GM12878 (cell line): ENCODE measurements around the gene TRIM37. TPM values are rescaled to one million over a fixed set of nuclear protein-coding genes. Genes with fewer than 3 reads are reported as not detected.
A peak's percentile ranks its signal among the peaks of the same experiment; 100 is the strongest.

Experiments
- ATAC-seq: fragments of 200-7000 bp; cut with Tn5 transposase; 3 replicates; pipeline ENCODE4 v1.9.1; 2020; ENCODE audit warnings: mild to moderate bottlenecking, moderate library complexity
- BruUV-seq: library from RNA; stranded (reverse); fragments of 400-500 nt; replicated peaks from 2 replicates; lab custom pipeline; 2021; lab: Mats Ljungman, UMichigan
- CTCF ChIA-PET: fragments of 300-600 bp; sonication (Branson Sonifier 250); formaldehyde crosslinking; extraction: SDS; loops from one replicate; lab custom pipeline; 2021; ENCODE audit warnings: inconsistent platforms; lab: Yijun Ruan, JAX
- POLR2A ChIA-PET: fragments of 350-600 bp; formaldehyde crosslinking; extraction: SDS; loops from one replicate; lab custom pipeline; 2021; ENCODE audit warnings: inconsistent platforms; lab: Charles Lee
- RAD21 ChIA-PET: fragments of 300-600 bp; sonication (Branson Sonifier 250); formaldehyde crosslinking; loops from one replicate; lab custom pipeline; 2023; ENCODE audit warnings: antibody characterized with exemption; ENCODE audit not compliant: unreplicated experiment; lab: Charles Lee
- SMC1A ChIA-PET: fragments of 300-600 bp; sonication (Branson Sonifier 250); formaldehyde crosslinking; loops from one replicate; lab custom pipeline; 2023; ENCODE audit not compliant: unreplicated experiment, uncharacterized antibody; lab: Charles Lee
- DNase-seq: peaks from one replicate; pipeline ENCODE4 v3.0.0-alpha.2; 2011; ENCODE audit warnings: low read depth, low spot score
- FAIRE-seq: peaks from 3 replicates; lab custom pipeline; 2011; peaks lifted over from hg19 to GRCh38; lab: Jason Lieb, UNC
- H2AFZ ChIP-seq: 2 replicates; pipeline ENCODE4 v1.6.0; 2011; ENCODE audit warnings: low read depth, low read length, control low read depth; ENCODE audit not compliant: control insufficient read depth
- H3K27ac ChIP-seq: 2 replicates; pipeline ENCODE4 v1.5.1; 2011; ENCODE audit warnings: control low read depth; ENCODE audit not compliant: control insufficient read depth, insufficient read depth
- H3K27me3 ChIP-seq, 2 experiments: replicated peaks in 1 of 2; 2 replicates each; pipeline versions ENCODE4 v1.6.0 to v1.6.1; 2011; ENCODE audit warnings: low read length in 1 of 2; ENCODE audit not compliant: control insufficient read depth in 2 of 2, insufficient read depth in 2 of 2
- H3K36me3 ChIP-seq, 2 experiments: 2 replicates each; pipeline ENCODE4 v1.5.1; 2011; ENCODE audit warnings: low read length in 1 of 2; ENCODE audit not compliant: control insufficient read depth in 2 of 2, insufficient read depth in 2 of 2
- H3K4me1 ChIP-seq: 2 replicates; pipeline ENCODE4 v1.6.1; 2011; ENCODE audit warnings: mild to moderate bottlenecking, low read length, moderate library complexity, mixed read lengths; ENCODE audit not compliant: control insufficient read depth, insufficient read depth
- H3K4me2 ChIP-seq: 2 replicates; pipeline ENCODE4 v1.6.0; 2011; ENCODE audit warnings: control low read depth; ENCODE audit not compliant: control insufficient read depth, insufficient read depth
- H3K4me3 ChIP-seq: fragments of 200-600 bp; sonication (generic); 2 replicates; pipeline ENCODE4 v1.5.1; 2016
- H3K79me2 ChIP-seq: 2 replicates; pipeline ENCODE4 v1.6.0; 2011; ENCODE audit warnings: low read length; ENCODE audit not compliant: control insufficient read depth, insufficient read depth
- H3K9ac ChIP-seq: 2 replicates; pipeline ENCODE4 v1.8.0; 2011; ENCODE audit warnings: low read length, control low read depth, mixed read lengths; ENCODE audit not compliant: control insufficient read depth, insufficient read depth
- H3K9me3 ChIP-seq: replicated peaks from 3 replicates; pipeline ENCODE4 v1.5.1; 2011; ENCODE audit warnings: mild to moderate bottlenecking, low read length; ENCODE audit not compliant: control insufficient read depth, insufficient read depth
- H4K20me1 ChIP-seq: 2 replicates; pipeline ENCODE4 v1.6.0; 2011; ENCODE audit not compliant: control insufficient read depth, insufficient read depth
- CBX5 ChIP-seq: sonication (generic); IDR thresholded peaks from 2 replicates; pipeline ENCODE4 v1.6.1; 2016; ENCODE audit warnings: low read depth, moderate library complexity, mild to moderate bottlenecking, inconsistent platforms
- EGR1 ChIP-seq, 2 experiments: IDR thresholded peaks; 1 replicate in 1 of 2; 2 replicates in 1 of 2; pipeline ENCODE4 v1.6.1; 2011 to 2012; ENCODE audit warnings: low read depth in 2 of 2, low read length in 2 of 2, borderline replicate concordance in 1 of 2, mild to moderate bottlenecking in 1 of 2, moderate library complexity in 1 of 2
- ETV6 ChIP-seq, 2 experiments: fragments of 450-650 bp in 1 of 2; IDR thresholded peaks in 1 of 2; conservative IDR thresholded peaks in 1 of 2; 2 replicates each; pipeline ENCODE4 v1.6.1; 2014; ENCODE audit warnings: antibody characterized with exemption in 1 of 2, borderline replicate concordance in 1 of 2, low read depth in 1 of 2, mild to moderate bottlenecking in 1 of 2, moderate library complexity in 1 of 2
- EZH2 ChIP-seq: IDR thresholded peaks from 2 replicates; pipeline ENCODE4 v1.6.1; 2012; ENCODE audit warnings: low read depth, mild to moderate bottlenecking, control low read depth, inconsistent platforms, low read length, borderline replicate concordance; ENCODE audit not compliant: control insufficient read depth
- IKZF2 ChIP-seq, 2 experiments: fragments of 450-650 bp; IDR thresholded peaks; 2 replicates each; pipeline ENCODE4 v1.6.1; 2017; ENCODE audit warnings: mild to moderate bottlenecking in 2 of 2, moderate library complexity in 2 of 2
- MTA2 ChIP-seq: fragments of 450-650 bp; IDR thresholded peaks from 2 replicates; pipeline ENCODE4 v1.6.1; 2016; ENCODE audit warnings: low read depth, mild to moderate bottlenecking, moderate library complexity
- NFXL1 ChIP-seq: fragments of 450-650 bp; IDR thresholded peaks from 2 replicates; pipeline ENCODE4 v1.6.1; 2017; ENCODE audit warnings: antibody characterized with exemption, mild to moderate bottlenecking, borderline replicate concordance
- NKRF ChIP-seq: fragments of 450-650 bp; conservative IDR thresholded peaks from 2 replicates; pipeline ENCODE4 v1.6.1; 2017; ENCODE audit warnings: mild to moderate bottlenecking, moderate library complexity
- RFX5 ChIP-seq: IDR thresholded peaks from 2 replicates; pipeline ENCODE4 v1.6.1; 2011; ENCODE audit warnings: low read depth, low read length, improper control_type of control experiment
- RUNX3 ChIP-seq: IDR thresholded peaks from 2 replicates; pipeline ENCODE4 v1.6.1; 2012; ENCODE audit warnings: low read length, inconsistent platforms
- SIX5 ChIP-seq: IDR thresholded peaks from 2 replicates; pipeline ENCODE4 v1.6.1; 2011; ENCODE audit warnings: mild to moderate bottlenecking, low read depth, low read length, moderate library complexity; ENCODE audit not compliant: severe bottlenecking
- SUPT20H ChIP-seq: IDR thresholded peaks from 2 replicates; pipeline ENCODE4 v1.6.1; 2011; ENCODE audit warnings: low read depth, mild to moderate bottlenecking, low read length, moderate library complexity, borderline replicate concordance; ENCODE audit not compliant: control insufficient read depth
- TBL1XR1 ChIP-seq: IDR thresholded peaks from 2 replicates; pipeline ENCODE4 v1.6.1; 2012; ENCODE audit warnings: low read depth, low read length, improper control_type of control experiment
- YY1 ChIP-seq: IDR thresholded peaks from 2 replicates; pipeline ENCODE4 v1.6.1; 2011; ENCODE audit warnings: low read depth, mild to moderate bottlenecking, low read length
- ZBED1 ChIP-seq: IDR thresholded peaks from 2 replicates; pipeline ENCODE4 v1.6.1; 2016; ENCODE audit warnings: borderline replicate concordance
- ZNF207 ChIP-seq: fragments of 450-650 bp; IDR thresholded peaks from 2 replicates; pipeline ENCODE4 v1.6.1; 2014; ENCODE audit warnings: antibody characterized with exemption, mild to moderate bottlenecking, borderline replicate concordance
- ZNF384 ChIP-seq: IDR thresholded peaks from 2 replicates; pipeline ENCODE4 v1.6.1; 2012; ENCODE audit warnings: low read depth, mild to moderate bottlenecking, low read length, improper control_type of control experiment, borderline replicate concordance
- WGBS: methylation state at CpG from one replicate; pipeline ENCODE4 v1.1.6; 2016; ENCODE audit warnings: low lambda C conversion rate; ENCODE audit not compliant: insufficient replicate concordance, insufficient coverage; ENCODE audit errors: missing lambda C conversion rate; 5-methylcytosine and 5-hydroxymethylcytosine counted together
- in situ Hi-C: fragments of 300-500 bp; cut with MboI; formaldehyde crosslinking; loops from 9 replicates; pipeline ENCODE4 v1.14.3; 2018; ENCODE audit warnings: mixed read lengths
- intact Hi-C: fragments of 100-400 bp; cut with micrococcal nuclease; formaldehyde crosslinking; loops from one replicate; pipeline ENCODE4 v1.14.2; 2022; ENCODE audit not compliant: unreplicated experiment
- polyA plus RNA-seq, 11 experiments: library from polyadenylated mRNA; depleted of rRNA in 4 of 11; unstranded in 6 of 11; stranded (reverse) in 5 of 11; fragments of >200 nt; fragmentation: Nextera tagmentation in 4 of 11; fragmentation: Illumina TruSeq in 1 of 11; extraction: Ambion mirVana in 4 of 11; extraction: Trizol in 1 of 11; gene quantifications; 1 replicate in 1 of 11; 2 replicates in 10 of 11; pipeline versions ENCODE4 v1.2.1 to v1.2.3, GENCODE V29; 2011 to 2016; ENCODE audit warnings: inconsistent platforms in 2 of 11, missing spikeins in 2 of 11, low read depth in 1 of 11
- total RNA-seq, 4 experiments: library from RNA; depleted of rRNA in 3 of 4; stranded (reverse); fragments of >200 nt in 3 of 4; fragmentation: Illumina TruSeq in 1 of 4; extraction: Trizol in 1 of 4; gene quantifications; 2 replicates each; pipeline versions ENCODE4 v1.2.1 to v1.2.3, GENCODE V29; 2013 to 2021

The TRIM37 gene
- total and polyA plus RNA-seq, 10 of the 15 experiments (the other 5 are each of a cell fraction or from before 2014, with no cell fraction given) = 4.8 to 20.6 (median 18.1) TPM

DNA sequence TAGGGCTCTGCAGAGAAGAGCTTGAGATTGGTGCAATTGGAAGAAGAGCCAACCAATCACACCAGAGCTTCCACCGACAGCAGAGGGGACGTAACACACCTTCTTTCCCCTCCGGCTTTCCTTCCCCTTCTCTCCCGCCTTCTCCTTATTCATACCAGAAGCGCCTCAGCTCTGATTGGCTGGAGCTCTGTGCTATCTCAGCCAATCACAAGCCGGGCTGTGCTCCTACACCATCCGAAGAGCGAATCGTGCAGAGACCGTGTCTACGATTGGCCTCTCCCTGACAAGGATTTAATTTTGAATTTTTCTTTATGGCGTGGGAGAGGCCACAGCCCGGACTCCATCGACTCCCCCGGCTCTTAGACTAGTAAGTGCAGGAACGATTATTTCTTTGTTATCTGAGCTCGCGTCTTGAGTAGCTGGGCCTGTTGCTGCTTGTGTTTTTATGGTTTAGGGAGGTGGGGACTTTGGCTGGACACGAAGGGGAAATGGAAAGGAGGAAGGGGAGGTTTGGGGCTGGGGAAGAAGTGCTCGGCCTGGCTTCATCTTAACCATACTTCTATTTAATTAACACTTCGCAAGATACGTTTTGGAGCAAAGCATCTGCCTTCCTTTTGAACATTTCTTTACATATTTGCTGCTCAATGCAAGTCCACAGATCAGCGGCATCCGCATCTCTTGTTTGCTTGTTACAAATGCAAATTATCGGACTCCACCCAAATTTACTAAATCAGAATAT is 48.9 kb upstream of the TRIM37 start, which contains the start of gene PRR11:
PRR11 (plus strand) TSS at position 308 of the 739 bp plus-strand sequence. CDS start 14,007 bp downstream, outside the sequence.
- Histone ChIP-seq H3K4me1 (peaks cover 14% of the 10 kb centered on the region), H3K27me3 (no peaks in the 10 kb centered on the region), H3K4me2 (peak within 1 kb of the TSS; percentile 45), H4K20me1 (no peaks in the 10 kb centered on the region), H3K9ac (peak within 1 kb of the TSS; percentile 96), H3K79me2 (peaks cover 91% of the 10 kb centered on the region), H3K36me3 (no peaks in the 10 kb centered on the region), H3K27ac (peak within 1 kb of the TSS; percentile 92), H2AFZ (peak within 1 kb of the TSS; percentile 94), H3K9me3 (no peaks in the 10 kb centered on the region), H3K4me3 (peak within 1 kb of the TSS; percentile 88)
- ATAC-seq = peak; percentile 92
- WGBS = 2% methylated on average over 25 of the region's 25 CpGs
- ChIA-PET CTCF (interaction anchor here (0.6 to 1.3 kb wide), 6 partner anchors 9 to 1072 kb away, joined by 3 to 9 read pairs (median 4); no protein-coding TSS in a partner anchor), POLR2A (interaction anchor here (0.5 to 1.6 kb wide), 12 partner anchors 8 to 181 kb away, joined by 3 to 8 read pairs (median 4); partner anchors contain the start of genes SMG8 and TRIM37), RAD21 (interaction anchor here (0.7 to 1.4 kb wide), 11 partner anchors 9 to 742 kb away, joined by 3 to 11 read pairs (median 3); partner anchors contain the start of gene TRIM37), SMC1A (interaction anchor here (0.6 to 1.6 kb wide), 9 partner anchors 9 to 150 kb away, joined by 3 to 10 read pairs (median 4); partner anchors contain the start of gene TRIM37)
- peak; percentile 100 for FAIRE-seq
- in situ Hi-C loops (no loop called here), intact Hi-C loops (loop anchor here (2.0 kb wide), 1 partner anchor 49 kb away; the partner anchor contains the start of gene TRIM37)
- BruUV-seq = no TSS peak
- no peak for DNase-seq
- TF ChIP-seq EZH2 (no peak), CBX5 (no peak), YY1 (peak; percentile 23; the same call in 1 of the 2 replicates), ZNF207 (no peak), MTA2 (no peak), RUNX3 (no peak), RFX5 (peak; percentile 80), SUPT20H (no peak), SIX5 (no peak), EGR1 (IDR thresholded peaks at IDR 0.05; ENCODE audit: borderline replicate concordance in 1 of 2, low read depth in 2 of 2, low read length in 2 of 2) (no peak), ZBED1 (no peak), ZNF384 (no peak), IKZF2 (IDR thresholded peaks at IDR 0.05) (no peak), ETV6 (conservative IDR thresholded peaks at IDR 0.05 in 1 of 2, IDR thresholded peaks at IDR 0.05 in 1 of 2; ENCODE audit: borderline replicate concordance in 1 of 2, low read depth in 1 of 2) (0 out of 4 replicates have a peak, but pooled peaks of 1 of the 2 experiments have one; percentile 17), NFXL1 (no peak; the same call in 1 of the 2 replicates), NKRF (peak; percentile 99), TBL1XR1 (no peak)
